ENCODE results near the gene FHOD1.

FHOD1 gene

DNA sequence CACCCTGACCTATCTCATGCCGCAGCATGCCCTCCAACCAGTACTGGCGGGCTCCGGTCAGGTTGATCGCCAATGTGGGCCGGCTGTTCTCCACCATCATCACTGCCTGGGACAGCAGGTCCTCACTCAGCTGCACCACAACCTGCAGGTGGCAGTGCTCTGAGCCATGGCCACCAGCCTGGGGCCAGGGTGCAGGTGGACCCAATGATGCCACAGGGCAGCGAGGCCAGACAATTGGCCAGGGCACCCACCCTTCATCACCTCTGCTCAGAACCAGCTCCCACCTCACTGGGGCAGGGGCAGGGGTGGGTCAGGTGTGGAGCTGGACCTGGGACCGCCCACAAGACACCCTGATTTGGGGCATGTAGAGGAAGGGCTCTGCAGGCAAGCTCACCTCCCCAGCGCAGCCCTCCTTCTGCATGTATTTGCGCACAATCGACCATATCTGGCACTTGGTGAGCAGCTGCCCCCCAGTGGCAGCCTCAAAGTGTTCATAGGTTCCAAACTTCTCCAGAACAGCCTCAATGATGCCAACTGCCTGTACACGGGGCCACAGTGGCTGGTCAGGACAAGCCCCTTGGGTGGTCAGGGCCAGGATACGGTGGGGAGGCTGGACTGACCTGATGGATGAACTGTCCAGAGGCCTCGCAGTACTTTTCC lies 67.7 kb downstream of the FHOD1 start:
- Histone ChIP-seq H3K27ac (ENCODE audit: low read depth, low read length) (no peak overlapping the region), H3K27me3 (ENCODE audit: insufficient read depth, low read length) (no peaks in the 10 kb centered on the region)

More for the DNA sequence above, 67.7 kb downstream of the FHOD1 start:
- no peak overlapping the region for H2AFZ ChIP-seq (ENCODE audit: low read length, unreplicated experiment)
- no peaks in the 10 kb centered on the region for H3K36me3 ChIP-seq (ENCODE audit: insufficient read depth, low read length)
- H3K4me3 ChIP-seq (ENCODE audit: low read depth, low read length) = no peak overlapping the region
- peaks cover 22% of the 10 kb centered on the region for H3K4me1 ChIP-seq (ENCODE audit: control insufficient read depth, insufficient read depth, low read length, unreplicated experiment)
- H3K79me2 ChIP-seq (ENCODE audit: control insufficient read depth, insufficient read depth, low read length, unreplicated experiment) = peaks cover 11% of the 10 kb centered on the region

Measured in ACC112 (cell line).